GM10847 (cell line): ENCODE data around the gene TMUB1.

Experiments
- POLR2A ChIP-seq: IDR thresholded peaks from 2 replicates; pipeline ENCODE4 v1.6.1; 2011; ENCODE audit not compliant: insufficient read length; ENCODE audit errors: extremely low read depth

The TMUB1 gene

GRCh38 chr7:151062111-151062398 is 21.2 kb downstream of the TMUB1 start:
- no peak for TF ChIP-seq POLR2A

GRCh38 chr7:151061213-151062110 is 21.8 kb downstream of the TMUB1 start:
- TF ChIP-seq POLR2A = no peak

- TF ChIP-seq POLR2A = no peak
These were observed 22.7 kb downstream of the TMUB1 start for GRCh38 chr7:151060416-151061212.

GRCh38 chr7:151060113-151060415 is 23.2 kb downstream of the TMUB1 start:
- no peak for TF ChIP-seq POLR2A

- peak; percentile 59 for TF ChIP-seq POLR2A
These were observed 23.8 kb downstream of the TMUB1 start, which contains the start of gene SLC4A2 for GRCh38 chr7:151059367-151060112. SLC4A2 (plus strand) TSS chr7:151059589; CDS start chr7:151061988, 2,399 bp downstream.

- TF ChIP-seq POLR2A = no peak
These were observed 24.4 kb downstream of the TMUB1 start for GRCh38 chr7:151058781-151059366.

GRCh38 chr7:151057989-151058780 is 25.1 kb downstream of the TMUB1 start:
- TF ChIP-seq POLR2A = peak; percentile 34

- no peak for TF ChIP-seq POLR2A
These were observed 25.7 kb downstream of the TMUB1 start, which contains the start of gene CDK5 for GRCh38 chr7:151057506-151057988. CDK5 (minus strand) TSS chr7:151057897; CDS start chr7:151057848, 49 bp downstream.

GRCh38 chr7:151056666-151057505 is 26.4 kb downstream of the TMUB1 start:
- TF ChIP-seq POLR2A = no peak

- no peak for TF ChIP-seq POLR2A
These were observed 27.0 kb downstream of the TMUB1 start for GRCh38 chr7:151056283-151056665.

GRCh38 chr7:151053751-151054150 is 29.5 kb downstream of the TMUB1 start:
- TF ChIP-seq POLR2A = no peak

GRCh38 chr7:151053096-151053495 is 30.2 kb downstream of the TMUB1 start:
- TF ChIP-seq POLR2A = no peak

GRCh38 chr7:151051108-151051507 is 32.2 kb downstream of the TMUB1 start:
- TF ChIP-seq POLR2A = no peak
